DND-41 (cell line): ENCODE measurements around the gene KLK4.

Experiments used
- ATAC-seq: fragments of 200-7000 bp; cut with Tn5 transposase; 3 replicates; pipeline ENCODE4 v1.9.1; 2021; ENCODE audit warnings: low read depth; ENCODE audit not compliant: insufficient read depth
- DNase-seq: peaks from one replicate; pipeline ENCODE4 v3.0.0-alpha.2; 2020
- H2AFZ ChIP-seq: 2 replicates; pipeline ENCODE4 v1.6.0; 2012; ENCODE audit warnings: low read depth, low read length
- H3K27ac ChIP-seq: 2 replicates; pipeline ENCODE4 v1.5.1; 2012; ENCODE audit warnings: low read length, inconsistent platforms
- H3K27me3 ChIP-seq: fragments of 200-600 bp; sonication (generic); 2 replicates; pipeline ENCODE4 v1.6.0; 2012; ENCODE audit warnings: low read length, mild to moderate bottlenecking, inconsistent platforms; ENCODE audit not compliant: insufficient read depth, poor library complexity
- H3K36me3 ChIP-seq: 2 replicates; pipeline ENCODE4 v1.5.1; 2012; ENCODE audit warnings: low read length, inconsistent platforms; ENCODE audit not compliant: insufficient read depth
- H3K4me1 ChIP-seq: 2 replicates; pipeline ENCODE4 v1.5.1; 2012; ENCODE audit warnings: mild to moderate bottlenecking, low read length; ENCODE audit not compliant: insufficient read depth
- H3K4me2 ChIP-seq: 2 replicates; pipeline ENCODE4 v1.6.0; 2012; ENCODE audit warnings: mild to moderate bottlenecking, moderate library complexity, low read length, inconsistent platforms; ENCODE audit not compliant: insufficient read depth
- H3K4me3 ChIP-seq, 2 experiments: fragments of 200-600 bp in 1 of 2; shearing (Covaris generic) in 1 of 2; 2 replicates each; pipeline ENCODE4 v1.5.1; 2012 to 2016; ENCODE audit warnings: inconsistent platforms in 2 of 2, low read length in 2 of 2, mild to moderate bottlenecking in 2 of 2, low read depth in 1 of 2, moderate library complexity in 1 of 2
- H3K79me2 ChIP-seq: 2 replicates; pipeline ENCODE4 v1.6.0; 2012; ENCODE audit warnings: low read length, inconsistent platforms; ENCODE audit not compliant: insufficient read depth
- H3K9ac ChIP-seq: 2 replicates; pipeline ENCODE4 v1.6.0; 2012; ENCODE audit warnings: low read depth, mild to moderate bottlenecking, inconsistent platforms, low read length, moderate library complexity
- H3K9me3 ChIP-seq: 2 replicates; pipeline ENCODE4 v1.5.1; 2012; ENCODE audit warnings: low read length, moderate library complexity, mild to moderate bottlenecking, inconsistent platforms; ENCODE audit not compliant: insufficient read depth, severe bottlenecking
- H4K20me1 ChIP-seq: 2 replicates; pipeline ENCODE4 v1.6.0; 2012; ENCODE audit warnings: low read length; ENCODE audit not compliant: insufficient read depth
- EZH2 ChIP-seq: IDR thresholded peaks from 3 replicates; pipeline ENCODE4 v1.6.1; 2012; ENCODE audit warnings: borderline replicate concordance, low read depth, mild to moderate bottlenecking, moderate library complexity, low read length, inconsistent platforms; ENCODE audit not compliant: severe bottlenecking
- TF ChIP-seq, protein P1 (sequence below): IDR thresholded peaks from 2 replicates; pipeline ENCODE4 v1.5.1; 2012; ENCODE audit warnings: borderline replicate concordance, low read length, moderate library complexity, mild to moderate bottlenecking; ENCODE audit not compliant: poor library complexity, severe bottlenecking; ENCODE audit errors: extremely low read depth

KLK4 gene, protein sequence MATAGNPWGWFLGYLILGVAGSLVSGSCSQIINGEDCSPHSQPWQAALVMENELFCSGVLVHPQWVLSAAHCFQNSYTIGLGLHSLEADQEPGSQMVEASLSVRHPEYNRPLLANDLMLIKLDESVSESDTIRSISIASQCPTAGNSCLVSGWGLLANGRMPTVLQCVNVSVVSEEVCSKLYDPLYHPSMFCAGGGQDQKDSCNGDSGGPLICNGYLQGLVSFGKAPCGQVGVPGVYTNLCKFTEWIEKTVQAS

DNA sequence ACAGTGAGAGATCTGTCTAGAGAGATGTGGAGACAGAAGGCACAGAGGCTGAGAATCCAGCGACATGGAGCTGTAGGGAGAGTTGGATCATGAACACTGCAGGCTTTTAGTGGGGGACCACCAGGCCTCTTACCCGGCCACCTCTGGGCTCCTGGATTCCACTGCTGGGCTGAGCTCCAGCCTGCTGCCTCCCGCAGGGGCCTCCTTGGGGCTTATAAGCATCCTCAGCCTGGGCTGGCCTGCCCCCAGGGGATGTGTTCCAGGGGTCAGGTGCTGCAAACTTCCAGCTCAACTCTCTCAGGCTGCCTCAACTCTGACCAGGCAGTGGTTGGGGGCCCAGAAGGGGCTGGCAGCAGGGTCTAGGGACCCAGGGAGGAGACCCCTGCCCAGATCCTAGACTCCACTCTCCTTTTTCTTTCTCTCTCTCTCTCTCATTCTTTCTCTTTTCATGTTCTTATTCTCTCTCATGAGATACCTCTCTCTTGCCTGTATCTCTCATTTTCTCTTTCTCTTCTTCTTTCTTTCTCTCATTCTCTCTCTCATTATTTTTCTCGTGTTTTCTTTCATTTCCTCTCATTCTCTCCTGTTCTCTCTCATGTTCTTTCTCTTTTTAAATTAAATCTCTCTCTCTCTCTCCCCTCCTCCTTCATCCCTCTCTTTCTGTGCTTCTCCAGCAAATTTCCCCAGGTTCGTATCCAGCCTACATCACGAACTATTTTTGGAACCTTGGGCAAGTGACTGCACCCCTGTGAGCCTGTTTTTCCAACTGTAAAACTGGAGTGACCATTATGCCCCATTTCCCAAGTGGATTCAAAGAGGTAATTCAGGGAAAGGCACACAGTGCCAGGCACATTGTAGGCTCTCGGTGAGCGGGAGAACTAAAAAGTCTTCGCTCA, at the start of gene KLK4:
Gene KLK4 (minus strand): TSS at position 190 of the 896 bp plus-strand sequence. CDS start 657 bp downstream, outside the sequence.
- no peak within 1 kb of the TSS for H3K4me2 ChIP-seq
- no peak for TF ChIP-seq EZH2
- TF ChIP-seq, protein P1, sequence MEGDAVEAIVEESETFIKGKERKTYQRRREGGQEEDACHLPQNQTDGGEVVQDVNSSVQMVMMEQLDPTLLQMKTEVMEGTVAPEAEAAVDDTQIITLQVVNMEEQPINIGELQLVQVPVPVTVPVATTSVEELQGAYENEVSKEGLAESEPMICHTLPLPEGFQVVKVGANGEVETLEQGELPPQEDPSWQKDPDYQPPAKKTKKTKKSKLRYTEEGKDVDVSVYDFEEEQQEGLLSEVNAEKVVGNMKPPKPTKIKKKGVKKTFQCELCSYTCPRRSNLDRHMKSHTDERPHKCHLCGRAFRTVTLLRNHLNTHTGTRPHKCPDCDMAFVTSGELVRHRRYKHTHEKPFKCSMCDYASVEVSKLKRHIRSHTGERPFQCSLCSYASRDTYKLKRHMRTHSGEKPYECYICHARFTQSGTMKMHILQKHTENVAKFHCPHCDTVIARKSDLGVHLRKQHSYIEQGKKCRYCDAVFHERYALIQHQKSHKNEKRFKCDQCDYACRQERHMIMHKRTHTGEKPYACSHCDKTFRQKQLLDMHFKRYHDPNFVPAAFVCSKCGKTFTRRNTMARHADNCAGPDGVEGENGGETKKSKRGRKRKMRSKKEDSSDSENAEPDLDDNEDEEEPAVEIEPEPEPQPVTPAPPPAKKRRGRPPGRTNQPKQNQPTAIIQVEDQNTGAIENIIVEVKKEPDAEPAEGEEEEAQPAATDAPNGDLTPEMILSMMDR, result no peak
- no peak within 1 kb of the TSS for H3K4me3 ChIP-seq
- no peaks in the 10 kb centered on the region for H3K36me3 ChIP-seq
- DNase-seq (no peak), ATAC-seq (no peak)
- no peaks in the 10 kb centered on the region for H3K9me3 ChIP-seq
- no peaks in the 10 kb centered on the region for H3K4me1 ChIP-seq
- H4K20me1 ChIP-seq, result no peaks in the 10 kb centered on the region
- no peaks in the 10 kb centered on the region for H3K79me2 ChIP-seq
- H3K27ac ChIP-seq, result no peak within 1 kb of the TSS
- no peak within 1 kb of the TSS for H3K9ac ChIP-seq
- peaks cover 12% of the 10 kb centered on the region for H3K27me3 ChIP-seq
- H2AFZ ChIP-seq, result no peak within 1 kb of the TSS

DNA sequence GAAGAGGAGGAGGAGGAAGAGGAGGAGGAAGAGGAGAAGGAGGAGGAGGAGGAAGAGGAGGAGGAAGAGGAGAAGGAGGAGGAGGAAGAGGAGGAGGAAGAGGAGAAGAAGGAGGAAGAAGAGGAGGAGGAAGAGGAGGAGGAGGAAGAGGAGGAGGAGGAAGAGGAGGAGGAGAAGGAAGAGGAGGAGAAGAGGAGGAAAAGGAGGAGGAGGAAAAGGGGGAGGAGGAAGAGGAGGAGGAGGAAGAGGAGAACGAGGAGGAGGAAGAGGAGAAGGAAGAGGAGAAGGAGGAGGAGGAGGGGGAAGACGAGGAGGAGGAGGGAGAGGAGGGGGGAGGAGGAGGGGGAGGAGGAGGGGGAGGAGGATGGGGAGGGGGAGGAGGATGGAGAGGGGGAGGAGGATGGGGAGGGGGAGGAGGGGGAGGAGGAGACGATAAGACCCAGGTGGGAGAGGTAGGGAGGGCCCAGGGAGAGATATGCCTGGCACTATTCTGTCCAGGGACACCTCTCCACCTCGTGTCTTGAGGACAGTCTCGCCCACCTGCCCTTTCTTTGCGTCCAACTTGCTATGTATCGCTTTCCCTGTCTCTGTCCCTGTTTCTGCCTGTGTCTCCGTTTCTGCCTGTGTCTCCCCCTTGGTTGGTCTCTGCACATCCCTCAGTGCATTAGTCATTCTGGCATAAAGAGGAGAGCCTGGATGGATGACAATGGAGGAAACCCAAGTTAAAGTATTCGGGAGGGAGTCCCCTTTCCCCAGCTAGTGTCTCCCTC, 48.7 kb upstream of the KLK4 start:
- Histone ChIP-seq H3K4me1 (no peaks in the 10 kb centered on the region), H3K4me3 (no peak overlapping the region), H3K27ac (no peak overlapping the region), H3K27me3 (no peaks in the 10 kb centered on the region), H3K4me2 (no peak overlapping the region), H3K36me3 (no peaks in the 10 kb centered on the region), H4K20me1 (no peaks in the 10 kb centered on the region; the same call in 1 of the 2 replicates), H2AFZ (no peak overlapping the region), H3K9me3 (no peaks in the 10 kb centered on the region), H3K79me2 (no peaks in the 10 kb centered on the region), H3K9ac (no peak overlapping the region)
- ATAC-seq (no peak), DNase-seq (no peak)
- TF ChIP-seq EZH2, result no peak
- TF ChIP-seq, protein P1, result no peak

DNA sequence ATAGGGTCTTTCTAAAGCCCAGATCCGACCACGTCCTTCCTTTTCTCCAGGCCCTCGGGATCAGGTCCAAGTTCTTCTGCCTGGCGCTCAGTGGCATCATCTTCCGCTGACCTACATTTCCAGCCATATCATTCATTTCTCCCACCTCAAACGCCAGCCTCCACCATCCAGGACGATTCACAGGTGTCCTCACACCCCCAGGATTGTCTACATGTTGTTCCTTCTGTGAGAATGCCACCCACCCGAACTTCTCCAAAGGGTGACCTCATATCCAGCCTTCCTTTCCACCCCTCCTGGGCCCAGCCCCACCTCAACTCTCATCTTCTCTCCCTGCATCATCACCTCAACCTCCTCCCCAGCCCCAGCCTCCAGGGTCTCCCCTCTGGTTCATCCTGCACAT, 46.4 kb upstream of the KLK4 start:
- no peaks in the 10 kb centered on the region for H3K4me1 ChIP-seq
- H3K9me3 ChIP-seq, result no peaks in the 10 kb centered on the region
- H3K4me3 ChIP-seq, result no peak overlapping the region
- no peak overlapping the region for H2AFZ ChIP-seq
- no peak overlapping the region for H3K27ac ChIP-seq
- H3K9ac ChIP-seq, result no peak overlapping the region
- H3K79me2 ChIP-seq, result no peaks in the 10 kb centered on the region
- ATAC-seq (no peak), DNase-seq (no peak)
- no peak overlapping the region for H3K4me2 ChIP-seq
- TF ChIP-seq, protein P1, result no peak
- no peak for TF ChIP-seq EZH2
- no peaks in the 10 kb centered on the region for H3K36me3 ChIP-seq
- no peaks in the 10 kb centered on the region for H3K27me3 ChIP-seq
- H4K20me1 ChIP-seq, result no peaks in the 10 kb centered on the region; the same call in 1 of the 2 replicates
